Fibroblast of pulmonary artery (primary cell): ENCODE measurements around the gene LRRC2.

ENCODE experiments used
- DNase-seq: peaks from one replicate; pipeline ENCODE4 v3.0.0-alpha.2; 2010; ENCODE audit warnings: low read depth
- H3K4me3 ChIP-seq: replicated peaks from 2 replicates; pipeline ENCODE4 v1.5.1; 2011; ENCODE audit warnings: low read depth, mild to moderate bottlenecking, control low read depth, low read length, moderate library complexity
- TF ChIP-seq, protein P1 (sequence below): IDR thresholded peaks from 2 replicates; pipeline ENCODE4 v1.5.1; 2011; ENCODE audit warnings: mild to moderate bottlenecking, control low read depth, low read length, inconsistent platforms; ENCODE audit errors: missing control alignments

LRRC2 gene

GRCh38 chr3:46574881-46575576 lies 8.9 kb upstream of the LRRC2 start:
- no peak for DNase-seq
- TF ChIP-seq, protein P1, sequence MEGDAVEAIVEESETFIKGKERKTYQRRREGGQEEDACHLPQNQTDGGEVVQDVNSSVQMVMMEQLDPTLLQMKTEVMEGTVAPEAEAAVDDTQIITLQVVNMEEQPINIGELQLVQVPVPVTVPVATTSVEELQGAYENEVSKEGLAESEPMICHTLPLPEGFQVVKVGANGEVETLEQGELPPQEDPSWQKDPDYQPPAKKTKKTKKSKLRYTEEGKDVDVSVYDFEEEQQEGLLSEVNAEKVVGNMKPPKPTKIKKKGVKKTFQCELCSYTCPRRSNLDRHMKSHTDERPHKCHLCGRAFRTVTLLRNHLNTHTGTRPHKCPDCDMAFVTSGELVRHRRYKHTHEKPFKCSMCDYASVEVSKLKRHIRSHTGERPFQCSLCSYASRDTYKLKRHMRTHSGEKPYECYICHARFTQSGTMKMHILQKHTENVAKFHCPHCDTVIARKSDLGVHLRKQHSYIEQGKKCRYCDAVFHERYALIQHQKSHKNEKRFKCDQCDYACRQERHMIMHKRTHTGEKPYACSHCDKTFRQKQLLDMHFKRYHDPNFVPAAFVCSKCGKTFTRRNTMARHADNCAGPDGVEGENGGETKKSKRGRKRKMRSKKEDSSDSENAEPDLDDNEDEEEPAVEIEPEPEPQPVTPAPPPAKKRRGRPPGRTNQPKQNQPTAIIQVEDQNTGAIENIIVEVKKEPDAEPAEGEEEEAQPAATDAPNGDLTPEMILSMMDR: no peak
- no peak overlapping the region for H3K4me3 ChIP-seq

DNA sequence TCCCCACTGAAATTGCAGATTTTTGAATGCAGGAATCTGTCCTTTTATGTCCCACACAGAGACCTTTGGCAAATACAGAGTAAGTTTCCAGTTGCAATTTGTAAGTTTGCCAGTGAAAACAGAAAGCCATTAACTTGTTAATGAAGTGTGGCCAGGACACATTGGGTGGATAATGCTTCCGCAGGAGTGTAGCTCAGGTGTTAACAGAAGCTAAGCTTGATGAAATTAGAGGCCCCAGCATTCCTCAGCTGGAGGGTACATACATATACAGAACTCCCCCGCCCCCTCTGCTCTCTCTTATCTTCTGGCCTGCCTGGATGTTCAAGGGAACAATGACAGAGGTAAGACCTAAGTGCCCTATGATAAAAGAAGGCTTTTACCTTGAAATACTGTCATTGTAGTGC lies 8.1 kb upstream of the LRRC2 start:
- no peak for DNase-seq
- no peak overlapping the region for H3K4me3 ChIP-seq
- TF ChIP-seq, protein P1: no peak

- H3K4me3 ChIP-seq: no peak overlapping the region
- TF ChIP-seq, protein P1: no peak
- DNase-seq: no peak
Measured at GRCh38 chr3:46573701-46574100, 7.6 kb upstream of the LRRC2 start.

DNA sequence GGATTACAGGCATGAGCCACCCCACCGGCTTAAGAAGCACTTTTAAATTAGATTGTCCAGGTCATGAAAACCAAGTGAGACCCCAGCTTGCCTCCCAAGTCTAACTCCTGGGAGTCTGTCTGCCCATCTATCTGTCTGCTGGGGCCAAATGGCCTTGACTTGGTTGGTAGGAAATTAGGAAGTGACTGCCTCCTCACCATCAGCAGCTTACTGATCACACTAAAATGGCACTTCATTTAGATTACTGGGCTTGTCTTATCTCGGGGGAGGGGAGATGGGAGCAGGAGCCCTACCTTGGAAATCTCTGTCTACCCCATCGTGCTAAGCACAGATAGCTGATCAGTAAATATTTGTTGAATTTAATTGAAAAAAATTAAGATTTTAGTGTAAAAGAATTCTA lies 5.6 kb upstream of the LRRC2 start:
- no peak overlapping the region for H3K4me3 ChIP-seq
- DNase-seq: no peak
- TF ChIP-seq, protein P1: no peak

GRCh38 chr3:46565607-46566039 lies 479 bp downstream of the LRRC2 start:
- TF ChIP-seq, protein P1: no peak
- no peak for DNase-seq
- peak overlapping the region; percentile 54 for H3K4me3 ChIP-seq

DNA sequence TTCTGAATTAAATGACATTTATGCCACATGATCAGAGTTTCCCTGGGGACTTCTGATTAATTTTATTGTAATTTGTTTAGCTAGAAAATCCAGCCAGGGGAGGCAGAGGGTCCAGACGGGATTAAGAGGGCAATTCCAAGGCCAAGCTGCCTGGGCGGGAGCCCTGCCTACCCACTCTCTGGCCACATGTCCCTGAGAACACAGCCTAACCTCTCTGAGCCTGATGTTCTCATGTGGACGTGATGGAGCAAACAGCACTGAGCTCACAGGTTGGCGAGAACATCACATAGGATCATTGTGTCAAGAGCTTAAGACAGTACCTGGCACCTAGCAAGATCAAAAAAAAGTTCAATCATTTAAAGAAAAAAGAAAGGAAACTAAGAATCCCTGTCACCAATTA lies 1.0 kb downstream of the LRRC2 start:
- H3K4me3 ChIP-seq: no peak overlapping the region
- TF ChIP-seq, protein P1: no peak
- no peak for DNase-seq
